Neural crest cell (in vitro differentiated cells): ENCODE measurements around the gene WSCD2. TPM values are rescaled to one million over a fixed set of nuclear protein-coding genes. Genes with fewer than 3 reads are reported as not detected.

Source experiments
- DNase-seq: peaks from one replicate; pipeline ENCODE4 v3.0.0; 2021; ENCODE audit warnings: low read depth, mixed read lengths, low spot score
- H3K27ac Mint-ChIP-seq: one replicate; pipeline ENCODE4 v1.8.0; 2021; ENCODE audit warnings: mild to moderate bottlenecking, mixed read lengths; ENCODE audit not compliant: unreplicated experiment
- H3K27me3 Mint-ChIP-seq: 2 replicates; pipeline ENCODE4 v1.8.0; 2021; ENCODE audit warnings: low read depth, mild to moderate bottlenecking, mixed read lengths
- H3K36me3 Mint-ChIP-seq: 2 replicates; pipeline ENCODE4 v1.8.0; 2021; ENCODE audit warnings: low read depth, mild to moderate bottlenecking, mixed read lengths
- H3K4me1 Mint-ChIP-seq: 2 replicates; pipeline ENCODE4 v1.8.0; 2021; ENCODE audit warnings: mixed read lengths
- H3K4me3 Mint-ChIP-seq: one replicate; pipeline ENCODE4 v1.8.0; 2021; ENCODE audit warnings: mild to moderate bottlenecking, mixed read lengths
- H3K9me3 Mint-ChIP-seq: 2 replicates; pipeline ENCODE4 v1.8.0; 2021; ENCODE audit warnings: mixed read lengths
- total RNA-seq: library from RNA; stranded (reverse); gene quantifications from 2 replicates; pipeline ENCODE4 v1.2.1, GENCODE V29; 2021
- TF ChIP-seq, protein P1 (sequence below): fragments of 200-600 bp; sonication (generic); conservative IDR thresholded peaks from 2 replicates; pipeline ENCODE4 v1.5.0; 2021; ENCODE audit warnings: antibody characterized with exemption, mild to moderate bottlenecking

Gene WSCD2
- total RNA-seq, 1 donor from 2014 or later, result 1.4 TPM

GRCh38 chr12:108123402-108123801 lies 5.7 kb upstream of the WSCD2 start:
- no peak for DNase-seq
- peaks cover 41% of the 10 kb centered on the region for H3K27me3 Mint-ChIP-seq
- no peak overlapping the region for H3K4me3 Mint-ChIP-seq
- H3K36me3 Mint-ChIP-seq, result no peaks in the 10 kb centered on the region
- TF ChIP-seq, protein P1, sequence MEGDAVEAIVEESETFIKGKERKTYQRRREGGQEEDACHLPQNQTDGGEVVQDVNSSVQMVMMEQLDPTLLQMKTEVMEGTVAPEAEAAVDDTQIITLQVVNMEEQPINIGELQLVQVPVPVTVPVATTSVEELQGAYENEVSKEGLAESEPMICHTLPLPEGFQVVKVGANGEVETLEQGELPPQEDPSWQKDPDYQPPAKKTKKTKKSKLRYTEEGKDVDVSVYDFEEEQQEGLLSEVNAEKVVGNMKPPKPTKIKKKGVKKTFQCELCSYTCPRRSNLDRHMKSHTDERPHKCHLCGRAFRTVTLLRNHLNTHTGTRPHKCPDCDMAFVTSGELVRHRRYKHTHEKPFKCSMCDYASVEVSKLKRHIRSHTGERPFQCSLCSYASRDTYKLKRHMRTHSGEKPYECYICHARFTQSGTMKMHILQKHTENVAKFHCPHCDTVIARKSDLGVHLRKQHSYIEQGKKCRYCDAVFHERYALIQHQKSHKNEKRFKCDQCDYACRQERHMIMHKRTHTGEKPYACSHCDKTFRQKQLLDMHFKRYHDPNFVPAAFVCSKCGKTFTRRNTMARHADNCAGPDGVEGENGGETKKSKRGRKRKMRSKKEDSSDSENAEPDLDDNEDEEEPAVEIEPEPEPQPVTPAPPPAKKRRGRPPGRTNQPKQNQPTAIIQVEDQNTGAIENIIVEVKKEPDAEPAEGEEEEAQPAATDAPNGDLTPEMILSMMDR, result no peak
- no peak overlapping the region for H3K27ac Mint-ChIP-seq
- H3K9me3 Mint-ChIP-seq, result no peaks in the 10 kb centered on the region
- H3K4me1 Mint-ChIP-seq, result peaks cover 6% of the 10 kb centered on the region

DNA sequence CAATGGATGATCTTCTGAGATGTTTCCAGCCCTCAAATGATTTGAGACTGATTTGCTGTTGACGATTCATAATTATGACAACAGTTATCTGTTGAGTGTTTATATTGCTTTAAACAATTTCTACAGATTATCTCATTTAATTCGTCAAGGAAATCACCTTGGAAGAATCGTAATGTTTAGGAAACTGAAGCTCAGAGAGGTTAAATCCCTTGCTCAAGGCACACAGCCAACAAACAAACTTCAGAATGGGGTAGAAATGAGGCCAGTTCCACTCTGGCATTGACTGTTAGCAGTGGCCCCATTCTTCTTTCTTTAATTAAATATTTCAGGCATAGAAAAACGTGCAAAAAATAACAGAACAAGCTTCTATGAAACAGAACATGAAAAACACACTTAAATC lies 4.0 kb upstream of the WSCD2 start:
- Mint-ChIP-seq H3K36me3 (no peaks in the 10 kb centered on the region), H3K9me3 (no peaks in the 10 kb centered on the region), H3K4me3 (no peak overlapping the region), H3K27me3 (peaks cover 55% of the 10 kb centered on the region), H3K27ac (no peak overlapping the region), H3K4me1 (peaks cover 6% of the 10 kb centered on the region)
- DNase-seq, result no peak
- TF ChIP-seq, protein P1, result no peak

GRCh38 chr12:108126212-108126611 lies 2.9 kb upstream of the WSCD2 start:
- Mint-ChIP-seq H3K9me3 (no peaks in the 10 kb centered on the region), H3K27ac (no peak overlapping the region), H3K36me3 (no peaks in the 10 kb centered on the region), H3K4me3 (no peak overlapping the region), H3K4me1 (peaks cover 6% of the 10 kb centered on the region), H3K27me3 (peaks cover 66% of the 10 kb centered on the region)
- DNase-seq, result no peak
- TF ChIP-seq, protein P1, result no peak

DNA sequence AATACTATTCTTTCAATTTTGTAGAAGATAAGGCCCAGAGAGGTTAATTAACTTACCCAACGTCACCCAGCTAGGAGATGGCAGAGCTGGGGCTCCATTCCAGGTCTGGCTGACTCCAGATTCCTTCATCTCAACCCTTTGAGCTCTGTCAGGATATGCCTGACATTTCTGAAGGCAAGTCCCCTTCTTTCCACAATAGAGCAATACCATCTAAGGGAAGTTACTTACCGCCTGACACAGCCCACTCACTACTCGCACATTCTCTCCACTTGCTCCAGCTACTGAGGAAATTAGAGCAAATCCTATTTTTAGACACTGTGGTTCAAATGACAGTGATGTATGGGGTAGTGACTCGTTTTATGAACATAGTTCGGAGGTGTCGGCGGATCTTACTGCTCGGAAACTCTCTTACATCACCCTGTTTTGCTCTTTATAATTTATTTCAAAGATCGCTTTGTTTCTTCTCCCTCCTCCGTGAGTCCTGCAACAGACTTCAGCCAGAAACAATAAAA lies 2.0 kb upstream of the WSCD2 start:
- Mint-ChIP-seq H3K4me1 (peaks cover 6% of the 10 kb centered on the region), H3K36me3 (no peaks in the 10 kb centered on the region), H3K27me3 (peaks cover 74% of the 10 kb centered on the region), H3K9me3 (no peaks in the 10 kb centered on the region), H3K4me3 (peak overlapping the region; percentile 14), H3K27ac (no peak overlapping the region)
- DNase-seq, result no peak
- TF ChIP-seq, protein P1, result no peak

DNA sequence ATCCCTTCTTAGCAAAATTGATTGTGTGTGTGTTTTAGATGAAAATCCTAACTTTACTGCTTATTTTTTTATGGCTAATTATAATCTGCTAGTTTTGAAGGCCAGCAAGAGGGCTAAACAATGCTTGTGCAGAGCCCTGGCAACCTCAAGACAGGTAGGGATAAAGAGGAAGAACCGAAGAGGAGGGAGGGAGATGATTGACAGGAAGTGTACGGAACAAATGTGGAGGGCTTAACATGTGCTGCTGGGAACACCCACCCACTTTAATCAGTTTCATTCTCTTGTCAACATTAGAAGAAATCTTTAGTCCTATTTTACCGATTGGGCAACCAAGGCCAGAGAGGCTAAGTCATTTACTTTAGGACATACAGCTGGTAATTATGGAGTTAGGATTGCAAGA lies 1.4 kb upstream of the WSCD2 start:
- Mint-ChIP-seq H3K4me1 (peaks cover 6% of the 10 kb centered on the region), H3K27me3 (peaks cover 79% of the 10 kb centered on the region), H3K9me3 (no peaks in the 10 kb centered on the region), H3K36me3 (no peaks in the 10 kb centered on the region), H3K27ac (no peak overlapping the region), H3K4me3 (peak overlapping the region; percentile 66)
- TF ChIP-seq, protein P1, result no peak
- no peak for DNase-seq
